Left cardiac atrium (tissue), 4 donors: ENCODE data around the gene PGF. TPM values are rescaled to one million over a fixed set of nuclear protein-coding genes. Genes with fewer than 3 reads are reported as not detected.

Experiments
- ATAC-seq, 2 donors: fragments of 200-7000 bp; cut with Tn5 transposase; one replicate each; pipeline ENCODE4 v1.9.1; 2020; ENCODE audit warnings: mild to moderate bottlenecking in 2 of 2, moderate library complexity in 2 of 2
- DNase-seq: peaks from one replicate; pipeline ENCODE4 v3.0.0-alpha.2; 2020
- intact Hi-C, 2 donors: fragments of 100-400 bp; cut with DNase I; formaldehyde crosslinking; loops; one replicate each; pipeline versions ENCODE4 v1.14.1 to v1.15.1; 2022 to 2023
- total RNA-seq, 2 donors: library from RNA; stranded (reverse); fragmentation: NEBNext Ultra II Directional; extraction: Animal tissue kit (Norgen Biotek cat#: 25700); gene quantifications; one replicate each; pipeline ENCODE4 v1.2.1, GENCODE V29; 2021
- donor health status: DM: no; HTN: yes; CAD: no.
- donor health status: DM: no; HTN: yes; CAD: no; lungs with severe emphysema.
- donor health status: DM: yes; HTN: yes; CAD: no.
- donor health status: Dilated cardiomyopathy.

Gene PGF
- total RNA-seq, 2 donors from 2014 or later, result 4.6 to 5.0 TPM

DNA sequence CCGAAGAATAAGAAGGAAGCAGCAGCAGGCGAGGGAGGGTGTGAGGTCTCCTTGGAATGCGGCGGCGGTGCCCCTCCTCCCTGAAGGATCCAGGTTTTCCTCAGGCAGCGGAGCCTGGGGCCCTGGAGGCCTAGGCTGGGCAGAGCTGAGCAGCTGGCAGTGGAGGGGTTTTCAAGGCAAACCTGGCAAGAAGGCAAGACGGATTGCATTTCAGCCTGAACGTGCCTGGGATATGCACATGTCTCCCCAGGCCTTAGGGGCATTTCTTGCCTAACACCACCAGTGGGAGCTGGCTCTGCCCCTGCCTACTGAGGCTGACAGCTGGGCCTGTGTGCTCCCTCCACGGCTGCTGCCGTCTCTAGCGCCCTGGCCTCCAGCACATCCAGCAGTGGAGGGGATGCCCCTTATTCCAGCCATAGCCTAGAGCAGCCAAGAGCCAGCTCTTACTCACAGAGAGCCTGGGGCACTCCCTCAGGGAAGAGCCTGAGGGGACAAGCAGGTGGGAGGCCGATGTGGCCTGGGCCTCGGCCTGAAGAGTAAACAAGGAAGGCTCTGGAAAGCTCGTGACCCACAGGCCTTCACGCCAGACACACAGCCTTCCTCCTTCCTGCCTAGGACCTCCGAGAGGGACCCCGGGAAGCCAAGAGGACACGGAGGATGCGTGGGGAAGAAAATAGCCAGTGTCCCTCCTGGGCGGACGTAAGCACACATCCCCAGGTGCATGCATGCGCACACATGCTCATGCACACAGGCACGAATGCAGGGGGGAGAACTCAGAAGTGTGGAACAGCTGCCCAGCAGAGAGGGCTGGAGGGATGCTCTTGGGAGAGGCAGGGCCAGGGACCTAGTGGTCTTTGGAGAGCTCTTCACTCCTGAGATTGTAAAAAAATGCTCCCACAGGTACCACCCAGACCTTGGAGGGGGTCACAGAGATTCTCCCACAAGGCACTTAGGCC is 24.3 kb upstream of the PGF start:
- ATAC-seq, result peak; percentile 12 to 57

DNA sequence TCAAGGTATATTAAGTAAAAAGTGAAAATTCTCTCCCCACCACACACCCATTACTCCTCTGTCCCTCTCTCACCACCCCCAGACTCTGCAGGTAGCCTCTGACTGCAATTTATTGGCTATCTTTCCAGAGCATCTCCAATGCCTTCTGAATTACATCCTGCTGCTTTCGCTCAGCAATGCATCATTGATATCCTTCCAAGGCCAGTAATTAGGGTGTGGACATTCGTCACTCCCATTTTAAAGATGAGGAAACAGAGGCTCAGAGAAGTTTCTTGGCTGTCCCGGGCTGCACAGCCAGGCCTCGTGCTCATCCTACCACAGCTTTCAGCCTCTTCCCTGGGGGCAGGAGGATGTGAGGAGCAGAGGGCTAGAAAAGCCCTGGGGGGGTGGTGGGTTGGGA is 23.6 kb upstream of the PGF start:
- intact Hi-C loops, result no loop called here
- ATAC-seq, result no peak
- DNase-seq, result no peak

More for the DNA sequence above, 24.3 kb upstream of the PGF start:
- no peak for DNase-seq
- intact Hi-C loops, result no loop called here

DNA sequence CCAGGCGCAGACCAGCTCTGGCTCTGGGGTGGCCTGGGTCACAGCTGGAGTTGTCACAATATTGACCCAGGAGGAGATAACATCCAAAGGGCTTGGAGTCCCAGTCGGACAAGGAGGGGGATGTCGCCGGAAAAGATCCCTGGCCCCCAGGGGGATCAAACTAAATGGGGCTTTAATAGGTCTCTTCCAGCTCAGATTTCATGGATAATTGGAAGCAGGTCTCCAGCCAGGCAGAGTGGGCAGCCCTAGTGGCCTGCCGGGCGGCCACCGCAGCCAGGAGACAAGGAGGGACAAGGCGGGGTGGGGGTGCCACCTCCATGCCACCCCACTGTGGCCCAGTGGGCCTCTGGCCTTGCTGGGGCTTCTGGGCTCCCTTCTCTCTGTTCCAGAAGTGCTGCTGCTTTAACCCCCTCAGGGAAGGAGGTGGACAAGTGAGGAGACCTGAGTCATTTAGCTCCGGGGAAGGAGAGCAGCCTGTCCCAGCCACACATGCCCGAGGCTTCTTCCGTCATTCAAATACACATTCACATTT is 23.1 kb upstream of the PGF start:
- no peak for DNase-seq
- intact Hi-C loops, result no loop called here
- ATAC-seq, result no peak

DNA sequence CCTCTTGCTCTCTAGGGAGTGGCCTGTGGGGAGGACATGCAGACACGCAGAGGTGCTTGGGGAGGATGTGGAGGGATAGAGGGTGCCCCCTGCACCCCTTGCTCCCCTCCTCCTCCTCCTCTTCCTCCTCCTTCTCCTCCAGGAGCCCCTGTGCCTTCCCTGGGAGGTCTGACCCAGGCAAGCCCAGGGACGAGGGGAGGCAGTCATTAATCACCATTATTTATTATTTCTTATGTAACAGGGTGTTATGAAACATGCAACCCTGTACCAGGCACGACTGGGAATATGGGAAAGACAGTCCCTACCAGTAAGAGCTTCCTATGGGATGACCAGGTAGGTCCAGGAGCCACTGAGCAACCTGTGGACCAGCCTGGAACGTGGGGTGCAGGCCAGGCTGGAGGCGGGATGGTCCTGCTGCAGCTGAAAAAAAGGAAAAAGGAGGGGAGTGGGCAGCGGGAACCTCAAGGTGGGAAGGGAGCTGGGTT is 22.5 kb upstream of the PGF start:
- intact Hi-C loops, result no loop called here
- DNase-seq (no peak), ATAC-seq (no peak)

DNA sequence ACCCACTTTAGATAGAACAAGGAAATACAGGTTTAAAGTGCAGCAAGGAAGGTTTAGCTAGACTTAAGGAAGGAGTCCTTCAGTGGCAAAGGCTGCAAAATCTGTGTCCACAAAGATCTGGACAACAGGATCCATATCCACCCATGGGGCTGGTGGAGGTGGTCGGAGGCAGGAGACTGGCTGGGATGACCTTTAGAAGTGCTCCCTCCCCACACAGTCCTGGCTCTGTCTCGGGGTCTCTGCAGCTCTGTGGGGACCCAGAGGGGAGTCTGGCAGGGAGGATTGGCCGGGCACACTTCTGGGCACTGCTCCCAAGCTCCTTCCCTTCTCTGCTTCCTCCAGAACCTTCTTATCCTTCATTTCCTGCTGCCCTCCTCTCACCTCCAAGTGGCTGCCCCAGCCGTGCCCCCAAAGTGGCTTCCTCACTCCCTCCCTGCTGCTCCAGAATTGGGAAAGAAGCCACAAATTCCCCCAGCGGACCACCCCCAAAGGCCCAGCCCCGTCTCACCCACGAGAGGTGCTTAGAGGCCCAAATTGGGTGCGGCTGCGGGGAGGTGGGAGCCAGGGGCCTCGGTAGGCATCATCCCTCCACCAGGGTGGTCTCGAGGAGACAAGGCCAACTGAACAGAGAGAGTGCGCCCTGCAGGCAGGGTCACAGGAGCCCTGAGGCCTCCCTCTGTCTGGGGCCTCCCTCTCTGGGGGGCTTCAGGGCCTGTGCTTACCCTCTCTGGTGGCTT is 21.9 kb upstream of the PGF start:
- no peak for ATAC-seq
- intact Hi-C loops, result no loop called here
- no peak for DNase-seq

DNA sequence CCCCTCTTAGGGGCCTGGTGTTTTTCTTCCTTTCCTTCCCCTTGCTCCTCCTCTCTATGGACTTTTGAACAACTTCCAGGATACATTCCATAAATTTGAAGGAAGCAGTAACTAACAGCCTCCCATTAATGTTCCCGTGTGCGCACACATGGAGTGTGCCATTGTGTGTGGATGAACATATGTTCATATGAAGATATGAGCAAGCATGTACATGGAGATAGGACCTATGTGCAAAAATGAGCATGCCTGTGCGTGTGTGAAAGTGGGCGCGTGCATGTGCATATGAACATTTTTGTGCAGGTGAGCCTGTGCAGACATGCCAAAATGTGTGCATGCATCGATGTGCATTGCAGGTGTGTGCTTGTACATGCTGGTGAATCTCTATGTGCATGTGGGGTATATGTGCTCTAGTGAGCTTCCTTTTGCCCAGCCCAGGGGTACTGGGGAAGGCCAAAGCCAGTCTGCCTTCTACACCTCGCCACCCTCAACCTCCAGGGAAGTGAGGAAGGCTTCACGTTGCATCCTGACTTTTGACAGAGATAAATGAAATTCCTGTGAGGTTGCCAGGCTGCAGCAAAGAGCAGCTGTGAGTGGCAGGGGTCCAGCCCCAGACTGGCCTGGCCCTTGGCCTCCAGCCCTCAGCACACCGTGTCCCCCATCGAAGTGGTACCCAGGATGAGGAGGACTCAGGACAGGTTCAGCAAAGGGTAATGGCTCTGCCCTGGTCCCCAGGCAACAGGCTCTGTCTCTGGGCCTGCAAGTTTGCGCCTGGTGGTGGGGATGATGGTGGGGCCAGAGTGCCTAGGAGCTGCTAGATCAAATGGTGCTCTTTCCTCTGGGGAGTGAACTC is 21.1 kb upstream of the PGF start:
- ATAC-seq (no peak), DNase-seq (no peak)
- intact Hi-C loops, result no loop called here

DNA sequence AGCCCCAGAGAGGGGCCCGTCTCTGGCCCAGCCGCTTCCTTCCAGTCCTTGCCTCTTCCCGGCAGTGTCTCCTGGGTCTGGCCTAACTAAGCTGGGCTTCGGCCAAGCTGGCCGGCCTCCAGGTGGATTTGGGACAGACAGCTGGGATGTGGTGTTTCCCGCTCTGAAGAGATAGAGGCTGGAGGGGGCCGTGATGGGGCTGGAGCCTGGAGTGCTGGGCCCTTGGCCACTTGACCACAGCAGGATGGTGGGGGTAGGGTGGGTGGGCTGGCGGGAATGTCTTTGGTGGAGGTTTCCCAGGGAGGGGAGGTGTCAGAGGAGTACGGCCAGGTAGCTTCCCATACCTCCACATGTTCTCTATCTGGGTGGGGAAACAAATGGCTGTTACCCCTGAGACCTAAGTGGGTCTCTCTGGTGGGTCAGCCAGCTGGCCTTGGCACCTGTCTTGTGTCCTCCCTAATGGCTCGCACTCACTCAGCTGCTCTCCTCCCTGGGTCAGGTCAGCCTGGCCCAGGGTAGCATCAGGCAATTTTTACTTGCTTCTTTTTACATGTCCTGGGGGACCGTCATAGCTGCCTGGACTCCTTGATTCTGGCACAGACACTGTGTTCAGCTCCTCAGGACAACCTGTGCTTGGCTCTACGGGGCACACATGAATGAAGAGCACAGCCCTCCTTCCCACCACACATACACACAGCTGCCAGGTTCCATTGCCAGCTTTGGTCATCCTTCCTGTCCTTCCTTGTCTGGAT is 19.8 kb upstream of the PGF start:
- DNase-seq (peak; percentile 89), ATAC-seq (peak; percentile 69 to 78)
- intact Hi-C loops, result no loop called here

DNA sequence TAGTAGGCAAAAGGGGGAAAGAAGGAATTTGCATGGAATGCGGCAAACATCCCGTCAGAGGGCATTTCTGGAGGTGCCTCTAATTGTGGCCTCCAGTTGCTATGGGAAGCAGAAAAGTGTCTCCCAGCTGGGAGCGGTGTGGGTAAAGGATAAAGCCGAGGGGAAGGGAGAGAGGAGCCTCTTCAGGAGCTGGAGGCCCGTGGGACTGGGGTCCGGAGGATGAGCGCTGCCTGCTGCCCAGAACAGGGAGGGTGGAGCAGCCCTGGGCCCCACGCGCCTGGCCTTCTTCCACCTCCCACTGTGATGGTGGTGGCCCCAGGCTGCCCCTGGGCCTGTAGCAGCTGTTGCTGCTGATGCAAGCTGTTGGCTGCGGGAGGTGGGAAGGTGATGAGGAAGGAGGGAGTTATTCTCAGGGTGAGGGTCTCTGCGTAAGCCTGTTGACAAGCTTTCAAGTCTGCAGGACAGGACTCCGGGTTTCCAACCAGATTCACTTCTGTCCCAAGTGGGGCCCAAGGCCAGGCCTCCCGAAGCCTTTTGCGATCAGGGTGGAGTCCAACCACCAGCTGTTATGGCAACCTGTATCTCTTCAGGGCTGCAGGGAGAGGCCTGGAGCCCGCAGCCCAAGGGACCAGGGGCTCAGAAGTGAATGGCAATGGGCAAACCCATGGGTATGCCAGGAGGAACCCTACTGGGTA is 19.1 kb upstream of the PGF start:
- no peak for DNase-seq
- intact Hi-C loops, result no loop called here

DNA sequence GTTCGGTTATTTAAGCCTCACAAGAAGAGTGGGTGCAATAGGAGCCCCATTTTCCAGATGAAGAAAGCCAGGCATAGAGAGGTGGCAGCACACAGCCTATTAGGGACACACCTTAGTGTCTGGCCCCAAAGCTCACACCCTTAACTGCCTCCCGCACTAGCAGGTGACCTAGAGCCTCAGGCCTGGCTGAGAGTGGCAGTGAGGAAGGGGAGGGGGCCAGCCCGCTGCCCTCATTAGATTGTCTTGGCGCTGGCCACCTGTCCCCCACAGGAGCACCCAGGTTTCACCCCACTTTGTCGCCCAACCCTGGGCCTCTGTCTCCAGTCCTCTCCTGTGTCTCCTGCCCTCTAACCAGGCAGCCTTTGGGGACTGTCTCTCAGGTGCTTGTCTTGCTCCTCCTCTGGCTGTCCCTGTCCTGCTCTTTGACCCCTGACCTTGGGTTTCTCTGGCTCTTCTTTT is 18.5 kb upstream of the PGF start:
- DNase-seq (no peak), ATAC-seq (no peak)
- intact Hi-C loops, result no loop called here

More for the DNA sequence above, 19.1 kb upstream of the PGF start:
- ATAC-seq, result peak; percentile 42 to 45

DNA sequence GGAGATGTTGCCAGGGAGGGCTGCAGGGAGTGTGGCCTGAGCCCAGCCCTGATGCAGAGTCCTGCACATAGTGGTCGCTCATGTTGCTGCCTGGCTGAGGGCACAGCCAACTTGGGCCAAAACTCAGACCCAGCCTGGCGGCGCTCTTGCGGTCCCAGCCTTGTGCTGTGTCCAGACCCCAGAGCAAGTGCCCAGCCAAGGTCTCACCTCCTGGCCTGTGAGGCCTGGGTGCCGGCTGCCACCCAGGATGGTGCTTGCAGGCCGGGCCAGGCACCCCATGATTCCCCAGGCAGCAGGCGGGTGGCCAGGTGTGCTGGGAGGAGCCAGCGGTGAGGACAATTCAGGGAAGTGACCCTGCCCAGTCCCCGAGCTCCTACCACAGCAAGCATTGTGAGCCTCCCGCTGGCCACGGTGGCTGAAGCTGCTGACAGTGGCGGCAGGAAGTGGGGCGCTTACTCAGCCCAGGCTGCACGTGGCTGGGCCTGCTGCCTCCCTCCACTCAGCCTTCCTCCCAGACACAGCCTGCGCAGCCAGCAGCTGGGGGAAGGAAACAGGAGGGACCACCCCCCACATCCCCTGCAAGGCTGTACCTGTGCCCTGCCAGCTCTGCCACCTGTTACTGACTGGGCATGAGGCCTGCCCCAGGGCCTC is 17.7 kb upstream of the PGF start:
- DNase-seq (peak; percentile 84), ATAC-seq (peak; percentile 67 to 79)
- intact Hi-C loops, result no loop called here

DNA sequence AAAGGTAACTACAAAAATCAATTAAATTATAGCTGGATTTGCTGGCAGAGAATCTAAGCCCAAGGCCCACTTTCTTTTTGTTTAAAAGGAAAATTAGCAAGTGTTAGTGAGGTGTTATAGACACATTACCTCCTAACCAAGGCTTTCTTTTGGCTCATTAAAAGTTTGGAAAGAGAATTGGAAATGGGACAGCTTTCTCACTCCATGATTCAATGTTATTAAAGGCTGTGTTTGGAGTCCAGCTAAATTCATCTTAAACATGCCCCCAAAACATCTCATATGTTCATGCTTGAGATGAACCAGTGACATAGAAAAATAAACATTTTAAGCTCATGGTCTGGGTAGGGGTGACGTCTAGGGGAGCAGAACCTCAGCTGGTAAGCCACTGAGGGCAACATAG is 13.4 kb upstream of the PGF start:
- ATAC-seq, result no peak
- intact Hi-C loops, result no loop called here
- no peak for DNase-seq

DNA sequence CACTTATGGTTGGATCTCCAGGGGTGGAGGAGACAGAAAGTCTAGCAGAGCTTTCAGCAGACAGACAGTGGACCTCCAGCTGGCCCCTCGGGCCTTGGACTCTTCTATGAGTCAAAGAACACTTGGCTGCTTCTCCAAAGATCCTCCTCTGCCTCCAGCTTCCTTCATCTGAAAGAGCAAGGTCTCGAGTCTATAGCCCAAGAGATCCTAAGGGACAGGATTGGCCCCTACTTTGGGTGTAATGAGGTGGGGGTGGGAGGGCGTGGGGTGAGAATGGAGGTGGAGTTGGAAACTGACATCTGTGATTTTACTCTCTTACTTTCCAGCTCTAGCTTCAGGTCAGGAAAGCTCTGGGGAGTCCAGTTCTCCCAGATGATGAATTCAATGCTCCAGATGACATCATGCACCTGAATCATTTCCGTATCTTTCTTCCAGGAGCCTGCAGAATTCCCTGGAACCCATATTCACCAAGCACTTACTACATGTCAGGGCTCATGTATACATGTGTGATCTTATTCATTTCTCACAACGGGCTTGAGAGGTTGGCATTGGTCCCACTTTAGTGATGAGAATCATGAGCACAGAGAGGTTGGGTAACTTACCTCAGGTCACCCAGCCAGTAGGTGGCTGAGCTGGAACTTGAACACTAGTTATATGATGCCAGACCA is 10.2 kb upstream of the PGF start:
- ATAC-seq, result peak in 1 of 2 donors; percentile 24
- intact Hi-C loops, result no loop called here

DNA sequence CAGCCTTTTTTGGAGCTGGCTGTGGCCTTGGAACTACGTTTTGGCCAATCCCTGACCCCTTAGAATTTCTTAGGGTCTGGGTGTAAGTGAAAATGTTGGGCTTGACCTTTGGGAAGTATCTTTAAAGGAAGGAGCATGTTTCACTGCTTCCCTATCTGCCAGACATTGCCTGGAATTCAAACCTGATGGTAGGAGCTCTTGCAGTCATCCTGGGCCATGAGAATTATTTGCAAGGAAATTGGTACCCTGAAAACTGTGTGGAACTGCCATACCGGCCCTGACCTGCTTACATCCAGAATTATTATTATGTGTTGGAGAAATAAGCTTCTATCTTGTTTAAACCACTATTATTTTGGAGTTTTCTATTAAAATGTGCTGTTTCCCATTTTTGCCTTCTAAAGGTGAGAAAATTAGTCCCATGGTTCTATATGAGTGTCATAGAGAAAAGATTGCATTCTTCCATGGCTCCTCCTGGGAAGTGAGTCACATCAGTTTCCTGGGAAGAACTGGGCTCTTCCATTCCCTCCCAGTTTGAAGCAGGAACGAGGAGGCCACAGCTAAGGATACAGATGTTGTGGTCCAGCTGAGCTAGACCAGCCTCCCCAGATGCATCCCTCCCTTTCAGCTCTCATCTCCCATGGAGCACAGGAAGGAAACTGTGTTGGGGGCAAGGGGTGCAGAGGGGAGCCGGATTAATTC is 9.5 kb upstream of the PGF start:
- intact Hi-C loops, result no loop called here

More for the DNA sequence above, 10.2 kb upstream of the PGF start:
- no peak for DNase-seq

DNA sequence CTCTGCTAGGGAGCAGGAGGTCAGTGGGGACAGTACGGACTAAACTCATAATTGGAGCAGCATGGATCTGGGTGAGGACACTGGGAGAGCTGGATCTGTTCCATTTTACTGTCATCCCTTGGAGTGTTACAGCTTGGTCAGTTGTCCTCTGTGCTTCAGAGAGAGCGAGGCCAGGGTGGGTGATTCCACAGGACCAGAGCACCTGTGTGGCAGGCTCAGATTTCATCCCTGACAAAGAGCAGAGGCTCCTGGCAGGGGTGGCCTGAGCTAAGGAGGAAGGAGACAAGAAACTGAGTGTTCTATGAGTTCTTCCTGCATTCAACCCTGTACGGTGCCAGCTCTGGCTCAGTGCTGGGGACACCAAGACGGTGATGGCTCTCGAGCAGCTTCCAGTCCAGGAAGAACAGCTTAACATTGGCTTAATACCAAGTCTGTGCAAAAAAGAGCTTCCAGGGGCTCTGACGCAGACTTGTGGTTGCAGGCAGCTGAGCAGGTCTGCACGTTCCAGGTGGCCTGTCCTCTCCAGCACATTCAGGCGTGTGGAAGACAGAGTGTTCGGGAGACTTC is 8.4 kb upstream of the PGF start:
- peak; percentile 65 to 87 for ATAC-seq

More for the DNA sequence above, 9.5 kb upstream of the PGF start:
- peak in 1 of 2 donors; percentile 24 for ATAC-seq
- DNase-seq, result no peak

DNA sequence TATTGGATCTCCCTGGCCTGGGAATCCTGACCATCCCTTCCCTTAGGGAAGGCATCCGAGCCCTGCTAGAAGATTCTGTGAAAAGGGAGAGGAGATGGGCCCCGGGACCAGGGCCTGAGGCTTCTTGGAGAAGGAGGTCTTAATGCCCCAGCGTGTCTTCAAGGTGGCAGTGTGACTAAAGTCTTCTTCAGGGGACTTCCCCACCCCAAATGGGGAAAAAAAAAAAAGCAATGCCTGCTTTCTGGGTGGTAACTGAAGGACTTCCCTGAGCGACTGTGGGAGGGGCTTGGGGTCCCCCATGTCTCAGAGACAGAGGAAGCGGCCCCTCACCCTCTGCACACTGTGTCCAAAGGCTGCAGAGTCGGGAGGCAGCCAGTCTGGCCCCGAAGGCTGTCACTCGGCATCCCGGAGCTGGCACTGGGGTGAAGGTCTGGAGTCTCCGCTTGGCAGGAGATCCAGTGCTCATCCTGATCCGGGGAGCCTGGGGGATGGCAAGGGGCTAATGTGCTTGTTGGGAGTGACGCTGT is 7.8 kb upstream of the PGF start:
- DNase-seq, result no peak
- ATAC-seq, result peak; percentile 21 to 25
- intact Hi-C loops, result no loop called here

More for the DNA sequence above, 8.4 kb upstream of the PGF start:
- intact Hi-C loops, result no loop called here
- no peak for DNase-seq
